ENCODE measurements around the gene FIBCD1.

GRCh38 chr9:130956636-130957450 is 17.8 kb upstream of the FIBCD1 start:
- TF ChIP-seq CTCF (conservative IDR thresholded peaks at IDR 0.05) (no peak), ZFX (IDR thresholded peaks at IDR 0.05) (no peak)

Data from C4-2B (cell line).